Activated gamma-delta T cell treated with Interleukin-2 at 50 U/mL for 16 hours (primary cell): ENCODE measurements around the gene RELN.

ENCODE experiments used
- DNase-seq: peaks from one replicate; pipeline ENCODE4 v3.0.0-alpha.2; 2020

The RELN gene

GRCh38 chr7:103668279-103668941 is 321.0 kb downstream of the RELN start:
- no peak for DNase-seq

GRCh38 chr7:103666326-103666725 is 323.1 kb downstream of the RELN start:
- no peak for DNase-seq

GRCh38 chr7:103664577-103664976 is 324.9 kb downstream of the RELN start:
- DNase-seq, result no peak

GRCh38 chr7:103660455-103661371 is 328.7 kb downstream of the RELN start:
- DNase-seq, result no peak

- DNase-seq, result no peak
Observed at GRCh38 chr7:103658055-103659005, 331.1 kb downstream of the RELN start.

- DNase-seq, result no peak
Observed at GRCh38 chr7:103657474-103657894, 332.0 kb downstream of the RELN start.

GRCh38 chr7:103656221-103656620 is 333.2 kb downstream of the RELN start:
- no peak for DNase-seq

- no peak for DNase-seq
Observed at GRCh38 chr7:103651593-103652377, 337.7 kb downstream of the RELN start.

GRCh38 chr7:103649052-103649451 is 340.4 kb downstream of the RELN start:
- no peak for DNase-seq

GRCh38 chr7:103648135-103648534 is 341.3 kb downstream of the RELN start:
- DNase-seq, result no peak

- DNase-seq, result no peak
Observed at GRCh38 chr7:103644319-103644718, 345.1 kb downstream of the RELN start.

- no peak for DNase-seq
Observed at GRCh38 chr7:103640031-103640779, 349.3 kb downstream of the RELN start.

- DNase-seq, result no peak
Observed at GRCh38 chr7:103637726-103638125, 351.7 kb downstream of the RELN start.

- DNase-seq, result no peak
Observed at GRCh38 chr7:103637094-103637493, 352.4 kb downstream of the RELN start.

GRCh38 chr7:103636153-103636552 is 353.3 kb downstream of the RELN start:
- DNase-seq, result no peak

GRCh38 chr7:103632972-103633371 is 356.5 kb downstream of the RELN start:
- no peak for DNase-seq

- no peak for DNase-seq
Observed at GRCh38 chr7:103632005-103632639, 357.3 kb downstream of the RELN start.

GRCh38 chr7:103630318-103630717 is 359.1 kb downstream of the RELN start:
- no peak for DNase-seq

- no peak for DNase-seq
Observed at GRCh38 chr7:103628742-103629141, 360.7 kb downstream of the RELN start.

GRCh38 chr7:103626776-103627175 is 362.7 kb downstream of the RELN start:
- no peak for DNase-seq

- no peak for DNase-seq
Observed at GRCh38 chr7:103622274-103622673, 367.2 kb downstream of the RELN start.
